ENCODE measurements around the gene UBE3B.

GRCh38 chr12:109463756-109464155, 13.7 kb upstream of the UBE3B start:
- TF ChIP-seq CTCF (conservative IDR thresholded peaks at IDR 0.05) (no peak), EZH2 (IDR thresholded peaks at IDR 0.05; ENCODE audit: low read depth) (no peak)

Measured in PC-9 (cell line).